GM18873 (cell line): ENCODE results near the gene CREB5.

Source experiments
- ATAC-seq: cut with Tn5 transposase; IDR thresholded peaks from one replicate; pipeline ENCODE4 v1.9.1; 2021; ENCODE audit warnings: mild to moderate bottlenecking, moderate library complexity, moderate number of reproducible peaks; ENCODE audit not compliant: unreplicated experiment, low FRiP score

Gene CREB5

DNA sequence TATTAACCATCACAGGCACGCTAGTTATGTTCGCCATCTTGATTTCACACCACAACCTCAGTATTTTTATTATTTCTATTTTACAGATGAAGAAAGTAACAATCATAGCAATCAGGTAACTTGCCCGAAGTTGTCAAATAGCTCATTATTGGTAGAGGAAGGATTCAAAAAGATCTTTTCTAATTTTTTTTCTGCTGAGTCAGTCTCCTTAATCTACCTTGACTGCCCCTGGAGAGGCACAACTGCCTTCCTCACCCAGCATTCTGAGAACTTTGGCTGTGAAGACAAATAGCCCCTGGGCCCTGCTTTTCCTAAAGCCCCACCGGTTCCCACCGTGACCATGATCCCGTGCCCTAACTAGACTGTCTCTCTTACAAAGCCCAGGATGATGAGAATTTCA, 446.6 kb downstream of the CREB5 start:
- no peak for ATAC-seq

DNA sequence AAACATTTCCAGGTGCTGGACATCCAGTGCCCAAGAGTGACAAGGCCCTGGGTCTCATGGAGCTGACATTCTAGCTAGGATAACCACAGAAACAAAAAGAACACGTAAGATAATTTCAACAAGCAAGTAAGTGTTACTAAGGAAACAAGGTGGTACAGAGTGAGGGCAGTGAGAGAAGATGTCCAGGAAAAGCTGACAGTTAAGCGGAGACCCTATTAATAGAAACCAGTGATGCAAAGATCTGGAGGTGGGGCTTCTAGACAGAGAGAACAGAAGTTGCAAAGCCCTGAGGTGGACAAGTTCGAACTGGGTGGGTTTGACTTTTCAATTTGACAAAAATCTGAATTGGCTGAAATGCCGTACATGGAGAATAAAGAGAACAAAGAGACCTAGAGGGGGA, 449.5 kb downstream of the CREB5 start:
- ATAC-seq, result no peak

GRCh38 chr7:28862595-28863272, 450.4 kb downstream of the CREB5 start:
- ATAC-seq, result no peak

- ATAC-seq, result no peak
These were observed 453.4 kb downstream of the CREB5 start for GRCh38 chr7:28865601-28866144.

- no peak for ATAC-seq
These were observed 456.4 kb downstream of the CREB5 start for GRCh38 chr7:28868712-28869111.

- ATAC-seq, result no peak
These were observed 458.8 kb downstream of the CREB5 start for GRCh38 chr7:28871077-28871476.

- ATAC-seq, result no peak
These were observed 459.3 kb downstream of the CREB5 start for GRCh38 chr7:28871631-28872030.

DNA sequence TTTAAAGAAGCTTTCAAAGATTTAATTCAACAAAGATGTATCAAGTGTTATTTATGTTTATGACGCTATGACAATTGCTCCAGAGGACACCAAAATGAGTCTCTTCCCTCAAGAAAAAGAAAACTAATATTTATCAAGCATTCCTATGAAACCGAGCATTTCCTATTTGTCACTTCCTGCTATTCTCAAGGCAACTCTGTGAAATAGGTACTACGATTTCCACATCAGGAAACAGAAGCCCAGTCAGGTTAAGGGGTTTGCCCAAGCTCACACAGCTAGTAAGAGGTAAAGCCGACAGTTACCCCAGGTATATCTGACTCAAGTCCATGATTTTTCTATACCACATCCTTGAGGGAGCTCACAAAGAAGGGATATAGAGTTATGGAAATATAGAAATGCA, 459.9 kb downstream of the CREB5 start:
- ATAC-seq, result no peak

GRCh38 chr7:28873365-28873764, 461.0 kb downstream of the CREB5 start:
- no peak for ATAC-seq

GRCh38 chr7:28874001-28874400, 461.7 kb downstream of the CREB5 start:
- no peak for ATAC-seq
